ENCODE results near the gene DYNC1I1. TPM values are rescaled to one million over a fixed set of nuclear protein-coding genes. Genes with fewer than 3 reads are reported as not detected.

DYNC1I1 gene
- total RNA-seq, 3 donors from 2014 or later (not counting 1 experiment from before 2014, with no cell fraction given), result not detected

DNA sequence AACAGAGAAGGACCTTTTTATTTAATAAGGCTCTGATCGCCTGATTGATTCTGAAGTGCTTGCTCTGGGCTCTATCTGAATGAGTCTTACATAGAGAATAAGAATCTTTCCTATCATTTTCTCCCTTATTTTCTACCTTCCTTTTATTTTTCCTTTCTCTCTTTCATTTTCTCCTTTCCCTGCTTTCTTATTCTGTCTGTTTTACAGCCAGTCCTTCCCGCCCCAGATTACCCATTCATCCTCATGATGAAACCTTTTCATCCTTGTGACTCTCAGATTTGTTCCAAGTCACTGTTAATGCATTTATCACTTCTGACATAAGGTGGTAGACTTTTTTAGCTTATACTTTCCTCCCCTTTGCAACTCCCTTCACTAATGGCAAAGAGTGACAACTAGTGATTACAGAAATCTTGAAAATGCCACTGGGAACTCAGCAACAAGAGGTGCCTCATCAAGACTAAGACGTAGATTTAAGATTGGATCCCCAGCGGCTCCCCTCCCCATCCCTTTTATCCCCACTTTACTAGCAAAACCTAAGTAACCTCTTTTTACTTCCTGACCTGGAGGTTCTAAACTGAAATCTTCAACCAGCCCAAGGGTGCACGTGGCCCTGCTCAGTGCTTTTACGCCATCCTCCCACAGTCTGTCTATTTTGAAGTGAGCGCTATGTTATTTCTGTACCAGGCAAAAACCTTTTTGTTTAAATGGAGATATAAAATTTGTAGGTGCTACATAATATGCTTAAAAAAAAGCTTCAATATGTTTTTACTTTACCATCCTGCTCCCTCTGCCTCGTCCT lies 179.8 kb downstream of the DYNC1I1 start:
- H3K27me3 ChIP-seq (ENCODE audit: control insufficient read depth, insufficient read depth, low read length), result no peaks in the 10 kb centered on the region
- WGBS (ENCODE audit: insufficient coverage), result 84% methylated on average over 8 of the region's 8 CpGs
- no peak overlapping the region for H3K27ac Mint-ChIP-seq
- no peak for ATAC-seq
- no peaks in the 10 kb centered on the region for H3K36me3 ChIP-seq (ENCODE audit: control insufficient read depth, insufficient read depth, low read length)
- intact Hi-C loops (cut with micrococcal nuclease), result no loop called here
- H3K9me3 Mint-ChIP-seq, result no peaks in the 10 kb centered on the region
- H3K27me3 Mint-ChIP-seq (ENCODE audit: low read depth in 2 of 2), result no peaks in the 10 kb centered on the region
- TF ChIP-seq, protein P1, sequence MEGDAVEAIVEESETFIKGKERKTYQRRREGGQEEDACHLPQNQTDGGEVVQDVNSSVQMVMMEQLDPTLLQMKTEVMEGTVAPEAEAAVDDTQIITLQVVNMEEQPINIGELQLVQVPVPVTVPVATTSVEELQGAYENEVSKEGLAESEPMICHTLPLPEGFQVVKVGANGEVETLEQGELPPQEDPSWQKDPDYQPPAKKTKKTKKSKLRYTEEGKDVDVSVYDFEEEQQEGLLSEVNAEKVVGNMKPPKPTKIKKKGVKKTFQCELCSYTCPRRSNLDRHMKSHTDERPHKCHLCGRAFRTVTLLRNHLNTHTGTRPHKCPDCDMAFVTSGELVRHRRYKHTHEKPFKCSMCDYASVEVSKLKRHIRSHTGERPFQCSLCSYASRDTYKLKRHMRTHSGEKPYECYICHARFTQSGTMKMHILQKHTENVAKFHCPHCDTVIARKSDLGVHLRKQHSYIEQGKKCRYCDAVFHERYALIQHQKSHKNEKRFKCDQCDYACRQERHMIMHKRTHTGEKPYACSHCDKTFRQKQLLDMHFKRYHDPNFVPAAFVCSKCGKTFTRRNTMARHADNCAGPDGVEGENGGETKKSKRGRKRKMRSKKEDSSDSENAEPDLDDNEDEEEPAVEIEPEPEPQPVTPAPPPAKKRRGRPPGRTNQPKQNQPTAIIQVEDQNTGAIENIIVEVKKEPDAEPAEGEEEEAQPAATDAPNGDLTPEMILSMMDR (IDR thresholded peaks at IDR 0.05), result no peak
- no peak overlapping the region for H3K4me3 ChIP-seq (ENCODE audit: low read length)
- H3K4me1 ChIP-seq (ENCODE audit: control insufficient read depth, insufficient read depth, low read length), result no peaks in the 10 kb centered on the region
- H3K36me3 Mint-ChIP-seq, result no peaks in the 10 kb centered on the region
- H3K9me3 ChIP-seq (ENCODE audit: control insufficient read depth, insufficient read depth, low read length), result no peaks in the 10 kb centered on the region
- H3K4me1 Mint-ChIP-seq, result peaks cover 16 to 18% of the 10 kb centered on the region in 2 donors
- DNase-seq, result no peak
- H3K4me3 Mint-ChIP-seq, result no peak overlapping the region
- H3K27ac ChIP-seq (ENCODE audit: low read length), result no peak overlapping the region

DNA sequence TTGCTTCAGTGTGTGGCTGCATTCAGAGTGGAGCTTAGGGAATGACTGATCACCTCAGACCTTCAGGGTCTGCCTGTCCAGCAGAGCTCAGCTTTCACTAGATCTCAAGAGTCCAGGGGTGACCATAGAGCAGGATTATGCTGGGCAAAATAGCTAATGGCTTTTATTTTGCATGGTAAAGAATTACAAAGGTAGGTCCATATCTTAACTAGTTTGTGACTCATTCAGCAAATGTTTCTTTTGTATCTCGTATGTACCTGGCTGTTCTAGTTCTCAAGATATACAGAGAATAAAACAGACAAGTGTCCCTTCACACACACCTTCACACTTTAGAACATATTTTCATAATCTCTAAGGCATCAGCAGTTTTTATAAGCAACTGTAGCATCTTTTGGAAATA lies 180.5 kb downstream of the DYNC1I1 start:
- Mint-ChIP-seq H3K36me3 (no peaks in the 10 kb centered on the region), H3K9me3 (no peaks in the 10 kb centered on the region), H3K27ac (no peak overlapping the region), H3K4me3 (no peak overlapping the region), H3K27me3 (ENCODE audit: low read depth in 2 of 2) (no peaks in the 10 kb centered on the region), H3K4me1 (peaks cover 10 to 12% of the 10 kb centered on the region in 2 donors)
- ATAC-seq (no peak), DNase-seq (no peak)
- Histone ChIP-seq H3K4me1 (ENCODE audit: control insufficient read depth, insufficient read depth, low read length) (no peaks in the 10 kb centered on the region), H3K27me3 (ENCODE audit: control insufficient read depth, insufficient read depth, low read length) (no peaks in the 10 kb centered on the region), H3K4me3 (ENCODE audit: low read length) (no peak overlapping the region), H3K9me3 (ENCODE audit: control insufficient read depth, insufficient read depth, low read length) (no peaks in the 10 kb centered on the region), H3K27ac (ENCODE audit: low read length) (no peak overlapping the region), H3K36me3 (ENCODE audit: control insufficient read depth, insufficient read depth, low read length) (no peaks in the 10 kb centered on the region)
- WGBS (ENCODE audit: insufficient coverage), result 100% methylated on average over 1 of the region's 1 CpG
- intact Hi-C loops (cut with micrococcal nuclease), result no loop called here
- TF ChIP-seq, protein P1 (IDR thresholded peaks at IDR 0.05), result no peak

DNA sequence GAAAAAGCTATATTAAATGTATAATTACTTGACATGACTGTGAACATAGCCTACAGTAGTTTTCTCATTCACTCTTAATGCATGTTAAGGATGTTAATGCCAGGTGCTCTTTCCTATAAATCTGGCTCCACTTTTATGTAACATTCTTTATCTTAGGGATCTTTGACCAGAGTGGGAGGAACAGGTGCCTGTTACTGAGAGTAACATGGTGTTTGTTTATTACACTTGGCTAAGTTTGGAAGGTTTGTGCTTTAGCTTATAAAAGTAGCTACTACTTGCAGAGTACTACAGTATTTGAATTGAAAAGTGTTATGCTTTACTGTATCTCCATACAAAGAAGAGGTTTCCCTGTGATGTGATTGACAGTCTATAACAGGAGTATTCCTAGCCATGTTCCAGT lies 183.4 kb downstream of the DYNC1I1 start:
- H3K4me3 Mint-ChIP-seq, result no peak overlapping the region

More for the DNA sequence above, 183.4 kb downstream of the DYNC1I1 start:
- TF ChIP-seq, protein P1 (IDR thresholded peaks at IDR 0.05), result no peak
- Mint-ChIP-seq H3K27me3 (ENCODE audit: low read depth in 2 of 2) (no peaks in the 10 kb centered on the region), H3K27ac (no peak overlapping the region), H3K9me3 (no peaks in the 10 kb centered on the region), H3K36me3 (no peaks in the 10 kb centered on the region), H3K4me1 (peaks cover 6 to 10% of the 10 kb centered on the region in 2 donors)
- intact Hi-C loops (cut with micrococcal nuclease), result no loop called here
- Histone ChIP-seq H3K4me3 (ENCODE audit: low read length) (no peak overlapping the region), H3K27me3 (ENCODE audit: control insufficient read depth, insufficient read depth, low read length) (no peaks in the 10 kb centered on the region), H3K36me3 (ENCODE audit: control insufficient read depth, insufficient read depth, low read length) (no peaks in the 10 kb centered on the region), H3K9me3 (ENCODE audit: control insufficient read depth, insufficient read depth, low read length) (no peaks in the 10 kb centered on the region), H3K27ac (ENCODE audit: low read length) (no peak overlapping the region), H3K4me1 (ENCODE audit: control insufficient read depth, insufficient read depth, low read length) (no peaks in the 10 kb centered on the region)
- ATAC-seq, result no peak
- DNase-seq, result no peak

Measured in natural killer cell (primary cell).